ENCODE results near the gene USP3. TPM values are rescaled to one million over a fixed set of nuclear protein-coding genes. Genes with fewer than 3 reads are reported as not detected.

Gene USP3
- total RNA-seq, 1 experiment from 2014 or later, result 70.2 TPM

DNA sequence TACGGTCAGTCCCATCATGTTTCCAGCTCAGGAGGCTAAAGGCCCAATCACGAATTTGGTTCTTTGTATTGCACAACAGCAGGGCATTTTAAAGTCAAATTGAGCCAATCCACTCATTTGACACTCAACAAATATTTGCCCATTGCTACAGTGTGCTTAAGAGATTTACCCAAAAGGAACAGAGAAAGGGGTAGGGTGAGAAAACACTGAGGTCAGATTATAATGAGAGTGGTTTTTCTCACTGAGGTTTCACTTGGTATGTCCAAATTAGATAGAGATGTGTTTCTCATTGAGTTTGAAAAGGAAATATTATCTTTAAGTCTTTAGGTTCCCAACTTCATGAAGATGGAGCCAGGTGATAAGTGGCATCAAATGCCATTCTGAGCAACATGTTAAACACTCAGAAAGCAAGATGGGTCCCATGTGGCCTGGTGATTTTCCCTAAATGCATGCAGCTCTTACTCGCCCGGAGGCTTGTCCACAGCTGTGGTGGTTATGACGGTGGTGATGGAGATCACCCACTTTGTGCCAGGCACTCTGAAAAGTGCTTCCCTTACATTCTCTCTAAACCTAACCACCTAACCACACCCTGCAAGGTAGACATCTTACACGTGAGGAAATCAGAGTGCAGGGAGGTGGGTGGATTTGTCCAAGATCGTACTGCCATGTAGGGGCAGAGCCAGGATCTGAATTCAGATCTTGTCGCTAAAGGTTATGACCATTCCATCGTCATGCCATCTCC lies 31.2 kb upstream of the USP3 start:
- H3K27me3 Mint-ChIP-seq (ENCODE audit: insufficient read depth, unreplicated experiment), result no peaks in the 10 kb centered on the region
- H3K4me1 Mint-ChIP-seq (ENCODE audit: insufficient read depth, unreplicated experiment), result peaks cover 21% of the 10 kb centered on the region
- ChIA-PET CTCF (no interaction called here), POLR2A (interaction anchor here (0.7 to 3.9 kb wide), 5 partner anchors 10 to 126 kb away, joined by 3 to 21 read pairs (median 7); partner anchors contain the start of gene USP3)
- no peak for DNase-seq (ENCODE audit: unreplicated experiment)
- intact Hi-C loops (cut with micrococcal nuclease), result no loop called here
- H3K9me3 Mint-ChIP-seq (ENCODE audit: unreplicated experiment), result no peaks in the 10 kb centered on the region
- no peak overlapping the region for H3K27ac Mint-ChIP-seq (ENCODE audit: low read depth, unreplicated experiment)
- no peak overlapping the region for H3K4me3 Mint-ChIP-seq (ENCODE audit: unreplicated experiment)
- TF ChIP-seq, protein P1, sequence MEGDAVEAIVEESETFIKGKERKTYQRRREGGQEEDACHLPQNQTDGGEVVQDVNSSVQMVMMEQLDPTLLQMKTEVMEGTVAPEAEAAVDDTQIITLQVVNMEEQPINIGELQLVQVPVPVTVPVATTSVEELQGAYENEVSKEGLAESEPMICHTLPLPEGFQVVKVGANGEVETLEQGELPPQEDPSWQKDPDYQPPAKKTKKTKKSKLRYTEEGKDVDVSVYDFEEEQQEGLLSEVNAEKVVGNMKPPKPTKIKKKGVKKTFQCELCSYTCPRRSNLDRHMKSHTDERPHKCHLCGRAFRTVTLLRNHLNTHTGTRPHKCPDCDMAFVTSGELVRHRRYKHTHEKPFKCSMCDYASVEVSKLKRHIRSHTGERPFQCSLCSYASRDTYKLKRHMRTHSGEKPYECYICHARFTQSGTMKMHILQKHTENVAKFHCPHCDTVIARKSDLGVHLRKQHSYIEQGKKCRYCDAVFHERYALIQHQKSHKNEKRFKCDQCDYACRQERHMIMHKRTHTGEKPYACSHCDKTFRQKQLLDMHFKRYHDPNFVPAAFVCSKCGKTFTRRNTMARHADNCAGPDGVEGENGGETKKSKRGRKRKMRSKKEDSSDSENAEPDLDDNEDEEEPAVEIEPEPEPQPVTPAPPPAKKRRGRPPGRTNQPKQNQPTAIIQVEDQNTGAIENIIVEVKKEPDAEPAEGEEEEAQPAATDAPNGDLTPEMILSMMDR (IDR thresholded peaks at IDR 0.05; ENCODE audit: unreplicated experiment), result no peak
- H3K36me3 Mint-ChIP-seq (ENCODE audit: insufficient read depth, unreplicated experiment), result peaks cover 4% of the 10 kb centered on the region
- no TSS peak for BruUV-seq (replicated peaks)

DNA sequence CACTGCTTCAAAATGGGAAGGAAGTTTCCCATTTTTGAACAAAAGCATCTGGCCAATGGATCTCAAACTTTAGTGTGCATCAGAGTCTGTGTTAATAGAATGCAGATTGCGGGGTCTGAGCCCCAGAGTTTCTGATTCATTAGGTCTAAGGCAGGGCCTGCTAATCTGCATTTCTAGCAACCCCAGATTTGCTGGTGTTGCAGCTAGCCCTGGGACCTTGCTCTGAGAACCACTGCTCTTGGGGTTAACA lies 30.7 kb upstream of the USP3 start:
- DNase-seq (ENCODE audit: unreplicated experiment), result no peak
- Mint-ChIP-seq H3K9me3 (ENCODE audit: unreplicated experiment) (no peaks in the 10 kb centered on the region), H3K27ac (ENCODE audit: low read depth, unreplicated experiment) (no peak overlapping the region), H3K36me3 (ENCODE audit: insufficient read depth, unreplicated experiment) (peaks cover 5% of the 10 kb centered on the region), H3K4me3 (ENCODE audit: unreplicated experiment) (no peak overlapping the region), H3K4me1 (ENCODE audit: insufficient read depth, unreplicated experiment) (peaks cover 21% of the 10 kb centered on the region), H3K27me3 (ENCODE audit: insufficient read depth, unreplicated experiment) (no peaks in the 10 kb centered on the region)
- CTCF ChIA-PET, result no interaction called here
- POLR2A ChIA-PET, result interaction anchor here (0.7 to 3.9 kb wide), 5 partner anchors 9 to 124 kb away, joined by 4 to 21 read pairs (median 7); partner anchors contain the start of genes FBXL22 and USP3
- TF ChIP-seq, protein P1 (IDR thresholded peaks at IDR 0.05; ENCODE audit: unreplicated experiment), result no peak
- intact Hi-C loops (cut with micrococcal nuclease), result no loop called here
- no TSS peak for BruUV-seq (replicated peaks)

DNA sequence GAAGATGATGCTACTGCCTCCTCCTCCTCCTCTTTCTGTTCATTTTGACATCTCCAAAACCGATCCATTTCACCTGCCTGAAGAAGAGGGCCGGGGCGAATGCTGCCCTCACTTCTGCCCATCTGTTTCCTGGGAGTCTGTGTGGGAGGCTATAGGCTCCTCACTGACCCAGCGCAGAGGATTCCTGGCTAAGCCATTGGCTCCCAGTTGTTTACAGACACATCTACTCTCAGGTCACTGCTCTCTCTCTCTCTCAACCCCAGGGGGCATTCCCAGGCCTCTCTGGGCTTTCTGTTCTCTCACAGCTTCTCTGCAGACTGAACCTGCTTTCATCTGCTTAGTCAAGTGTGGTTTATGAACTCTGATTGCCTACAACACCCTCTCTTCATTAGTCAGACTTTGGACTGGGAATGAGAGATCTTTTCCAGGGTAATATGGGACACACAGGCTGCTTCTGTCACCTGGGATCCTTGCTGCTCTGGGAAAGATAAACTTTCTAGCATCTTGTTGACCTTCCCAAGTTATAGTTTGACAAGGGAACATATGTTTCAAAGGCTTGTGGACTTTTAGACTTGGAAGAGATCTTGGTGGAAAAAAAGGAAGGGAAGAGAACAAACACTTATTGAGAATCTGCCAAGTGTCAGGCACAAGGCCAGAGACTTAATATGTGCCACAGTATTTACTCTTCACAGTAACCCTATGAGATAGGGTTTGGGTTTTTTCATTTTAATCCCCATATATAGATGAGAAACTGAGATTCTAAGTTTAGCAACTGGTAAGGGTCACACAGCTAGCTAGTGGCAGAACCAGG lies 30.2 kb upstream of the USP3 start:
- no TSS peak for BruUV-seq (replicated peaks)
- Mint-ChIP-seq H3K4me1 (ENCODE audit: insufficient read depth, unreplicated experiment) (peaks cover 21% of the 10 kb centered on the region), H3K9me3 (ENCODE audit: unreplicated experiment) (no peaks in the 10 kb centered on the region), H3K4me3 (ENCODE audit: unreplicated experiment) (no peak overlapping the region), H3K27me3 (ENCODE audit: insufficient read depth, unreplicated experiment) (no peaks in the 10 kb centered on the region), H3K27ac (ENCODE audit: low read depth, unreplicated experiment) (no peak overlapping the region), H3K36me3 (ENCODE audit: insufficient read depth, unreplicated experiment) (peaks cover 5% of the 10 kb centered on the region)
- POLR2A ChIA-PET, result interaction anchor here (0.7 to 3.9 kb wide), 5 partner anchors 9 to 123 kb away, joined by 4 to 21 read pairs (median 7); partner anchors contain the start of genes FBXL22 and USP3
- TF ChIP-seq, protein P1 (IDR thresholded peaks at IDR 0.05; ENCODE audit: unreplicated experiment), result no peak
- CTCF ChIA-PET, result interaction anchor here (1.0 kb wide), 1 partner anchor 30 kb away, joined by 3 read pairs; no protein-coding TSS in a partner anchor
- intact Hi-C loops (cut with micrococcal nuclease), result no loop called here
- DNase-seq (ENCODE audit: unreplicated experiment), result peak; percentile 43

DNA sequence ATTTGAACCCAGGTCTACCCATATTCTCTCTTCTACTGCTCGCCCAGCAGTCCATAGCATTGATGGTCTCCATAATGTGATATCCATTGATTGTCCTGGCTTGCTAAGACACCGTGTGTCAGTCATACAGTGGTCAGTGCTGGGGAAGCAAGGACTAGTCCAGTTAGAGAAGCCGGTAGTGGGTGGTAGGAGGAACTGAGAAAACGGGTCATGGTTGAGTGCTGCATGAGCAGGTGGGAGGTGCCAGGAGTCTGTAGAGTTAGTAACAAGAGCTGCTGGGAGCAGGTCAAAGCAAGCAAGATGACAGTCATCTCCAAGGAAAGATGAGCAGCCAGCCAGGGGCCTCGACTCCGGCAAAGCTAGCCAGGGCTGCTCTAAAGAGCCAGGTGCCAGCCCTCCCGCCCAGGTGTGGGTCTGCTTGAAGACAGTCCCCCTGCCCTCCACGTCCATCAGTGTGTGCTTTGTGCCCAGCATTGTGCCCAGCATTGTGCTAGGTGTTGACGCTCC lies 29.5 kb upstream of the USP3 start:
- Mint-ChIP-seq H3K36me3 (ENCODE audit: insufficient read depth, unreplicated experiment) (peaks cover 5% of the 10 kb centered on the region), H3K27me3 (ENCODE audit: insufficient read depth, unreplicated experiment) (no peaks in the 10 kb centered on the region), H3K4me1 (ENCODE audit: insufficient read depth, unreplicated experiment) (peaks cover 21% of the 10 kb centered on the region), H3K27ac (ENCODE audit: low read depth, unreplicated experiment) (no peak overlapping the region), H3K4me3 (ENCODE audit: unreplicated experiment) (no peak overlapping the region), H3K9me3 (ENCODE audit: unreplicated experiment) (no peaks in the 10 kb centered on the region)
- TF ChIP-seq, protein P1 (IDR thresholded peaks at IDR 0.05; ENCODE audit: unreplicated experiment), result no peak
- no TSS peak for BruUV-seq (replicated peaks)
- intact Hi-C loops (cut with micrococcal nuclease), result no loop called here
- ChIA-PET POLR2A (interaction anchor here (0.8 to 3.9 kb wide), 5 partner anchors 13 to 43 kb away, joined by 3 to 26 read pairs (median 3); partner anchors contain the start of gene USP3), CTCF (interaction anchor here (1.0 to 2.8 kb wide), 5 partner anchors 8 to 135 kb away, joined by 3 to 22 read pairs (median 4); no protein-coding TSS in a partner anchor)
- DNase-seq (ENCODE audit: unreplicated experiment), result no peak

Data from MCF 10A (cell line).